ENCODE results near the gene SLC43A2. TPM values are rescaled to one million over a fixed set of nuclear protein-coding genes. Genes with fewer than 3 reads are reported as not detected.
A peak's percentile ranks its signal among the peaks of the same experiment; 100 is the strongest.

Gene SLC43A2
- polyA plus RNA-seq, 6 donors from 2014 or later, result 18.4 to 36.4 (median 29.1) TPM

DNA sequence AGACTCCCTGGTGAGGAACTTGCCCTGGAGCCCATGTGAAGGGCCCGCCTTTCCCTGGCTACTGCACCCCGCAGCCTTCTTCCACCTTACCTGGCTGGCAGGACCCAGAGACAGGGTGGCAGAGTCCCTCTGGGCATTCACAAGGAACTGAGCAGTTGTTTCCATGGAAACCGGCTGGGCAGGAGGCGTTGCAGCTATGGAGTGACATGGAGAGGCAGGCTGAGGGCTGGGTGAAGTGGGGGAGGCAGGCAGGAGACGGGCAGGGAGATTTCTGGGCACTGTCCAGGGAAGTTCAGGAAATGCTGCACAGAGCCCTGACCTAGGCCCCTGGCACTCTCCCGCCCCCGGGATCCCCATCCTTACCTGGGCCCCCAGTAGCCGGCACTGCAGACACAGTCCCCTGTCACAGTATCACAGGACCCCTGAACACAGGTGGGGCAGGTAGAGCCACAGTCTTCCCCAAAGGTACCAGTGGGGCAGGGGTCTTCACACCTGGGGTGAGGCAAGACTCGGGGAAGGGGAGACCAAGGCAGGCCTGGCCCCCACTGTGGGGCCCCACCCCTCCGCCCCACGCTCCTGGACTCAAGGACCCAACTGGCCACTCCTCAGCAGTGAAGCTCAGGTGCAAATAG lies 11.0 kb upstream of the SLC43A2 start:
- Mint-ChIP-seq H3K4me3 (no peak overlapping the region), H3K27me3 (no peaks in the 10 kb centered on the region), H3K9me3 (no peaks in the 10 kb centered on the region), H3K27ac (no peak overlapping the region), H3K4me1 (peaks cover 7 to 9% (median 8%) of the 10 kb centered on the region in 3 donors), H3K36me3 (no peaks in the 10 kb centered on the region)
- DNase-seq (no peak), ATAC-seq (ENCODE audit: low read depth in 2 of 2) (no peak)

DNA sequence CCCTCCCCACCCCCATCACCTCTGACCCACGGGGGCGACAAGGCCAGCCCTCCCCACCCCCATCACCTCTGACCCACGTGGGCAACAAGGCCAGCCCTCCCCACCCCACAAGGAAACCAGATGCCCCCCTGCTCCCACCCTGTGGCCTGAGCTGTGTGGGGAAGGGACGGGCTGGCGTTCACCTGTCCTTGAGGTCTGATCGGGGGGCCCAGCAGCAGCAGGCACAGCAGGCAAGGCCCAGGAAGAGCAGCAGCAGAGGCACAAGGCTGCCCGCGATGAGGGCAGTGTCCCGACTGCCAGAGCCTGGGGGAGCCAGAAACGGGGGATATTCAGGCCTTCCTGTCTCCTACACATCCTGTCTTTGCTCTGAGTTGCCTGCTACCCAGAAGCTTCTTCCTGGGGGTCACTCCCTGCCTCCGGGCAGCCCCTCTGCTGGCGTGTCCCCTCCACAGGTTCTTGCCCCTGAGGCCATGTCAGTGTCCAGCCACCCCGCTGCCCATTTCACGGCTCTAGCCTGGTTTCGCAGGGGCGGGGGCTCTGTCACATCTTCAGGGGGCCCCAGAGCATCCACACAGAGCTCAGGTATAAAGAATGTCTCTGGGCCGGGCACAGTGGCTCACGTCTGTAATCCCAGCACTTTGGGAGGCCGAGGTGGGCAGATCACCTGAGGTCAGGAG lies 10.1 kb upstream of the SLC43A2 start:
- ATAC-seq (ENCODE audit: low read depth in 2 of 2), result no peak
- H3K4me1 Mint-ChIP-seq, result no peaks in the 10 kb centered on the region
- H3K27ac Mint-ChIP-seq, result peak overlapping the region in 1 of 6 donors; percentile 51
- DNase-seq, result no peak
- H3K9me3 Mint-ChIP-seq, result no peaks in the 10 kb centered on the region
- H3K27me3 Mint-ChIP-seq, result no peaks in the 10 kb centered on the region
- H3K4me3 Mint-ChIP-seq, result no peak overlapping the region
- no peaks in the 10 kb centered on the region for H3K36me3 Mint-ChIP-seq

- H3K36me3 Mint-ChIP-seq, result no peaks in the 10 kb centered on the region
- no peaks in the 10 kb centered on the region for H3K9me3 Mint-ChIP-seq
- DNase-seq (no peak), ATAC-seq (ENCODE audit: low read depth in 2 of 2) (no peak)
- H3K4me3 Mint-ChIP-seq, result no peak overlapping the region
- no peak overlapping the region for H3K27ac Mint-ChIP-seq
- no peaks in the 10 kb centered on the region for H3K27me3 Mint-ChIP-seq
- no peaks in the 10 kb centered on the region for H3K4me1 Mint-ChIP-seq
These were observed 9.5 kb upstream of the SLC43A2 start for GRCh38 chr17:1638171-1638590.

- H3K4me3 Mint-ChIP-seq, result no peak overlapping the region
- peak overlapping the region in 1 of 6 donors; percentile 2 for H3K27ac Mint-ChIP-seq
- no peaks in the 10 kb centered on the region for H3K27me3 Mint-ChIP-seq
- no peaks in the 10 kb centered on the region for H3K36me3 Mint-ChIP-seq
- no peaks in the 10 kb centered on the region for H3K9me3 Mint-ChIP-seq
- H3K4me1 Mint-ChIP-seq, result peaks cover 1 to 6% (median 2%) of the 10 kb centered on the region in 3 donors
- no peak for DNase-seq
- ATAC-seq (ENCODE audit: low read depth in 2 of 2), result no peak
These were observed 8.2 kb upstream of the SLC43A2 start for GRCh38 chr17:1636732-1637285.

DNA sequence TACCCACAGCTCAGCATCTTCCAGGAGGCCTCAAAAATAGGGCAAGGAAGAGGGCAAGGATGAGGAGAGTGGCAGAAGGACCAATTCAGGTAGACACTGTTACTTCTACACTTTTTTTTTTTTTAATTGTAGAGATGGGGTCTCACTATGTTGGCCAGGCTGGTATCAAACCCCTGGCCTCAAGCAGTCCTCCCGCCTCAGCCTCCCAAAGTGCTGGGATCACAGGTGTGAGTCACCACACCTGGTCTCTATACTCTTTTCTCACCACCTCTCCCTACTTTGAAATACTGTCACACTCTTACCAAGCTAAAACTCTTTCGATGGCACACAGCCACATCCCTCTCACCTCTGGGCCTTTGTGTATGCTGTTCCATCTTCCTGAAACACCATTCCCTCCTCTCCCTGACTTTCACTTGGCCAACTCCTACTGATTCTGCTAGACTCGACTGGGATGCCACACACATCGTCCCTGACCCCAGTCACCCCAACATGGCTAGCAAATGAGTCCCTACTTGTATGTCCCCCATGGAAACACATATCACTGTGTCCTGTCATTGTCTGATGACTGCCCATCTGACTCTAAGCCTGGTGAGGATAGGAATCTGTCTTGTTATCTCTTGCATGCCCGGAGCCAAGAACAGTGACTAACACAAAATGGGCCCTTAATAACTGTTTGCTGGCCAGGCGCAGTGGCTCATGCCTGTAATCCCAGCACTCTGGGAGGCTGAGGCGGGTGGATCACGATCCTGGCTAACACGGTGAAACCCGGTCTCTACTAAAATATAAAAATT lies 7.2 kb upstream of the SLC43A2 start:
- H3K9me3 Mint-ChIP-seq, result peaks cover 0 to 3% (median 0%) of the 10 kb centered on the region in 7 donors
- peaks cover 8 to 16% (median 12%) of the 10 kb centered on the region in 3 donors for H3K4me1 Mint-ChIP-seq
- no peak for ATAC-seq (ENCODE audit: low read depth in 2 of 2)
- no peaks in the 10 kb centered on the region for H3K36me3 Mint-ChIP-seq
- peak overlapping the region in 1 of 6 donors; percentile 80 for H3K27ac Mint-ChIP-seq
- H3K4me3 Mint-ChIP-seq, result peak overlapping the region in 1 of 8 donors; percentile 33
- DNase-seq, result no peak
- H3K27me3 Mint-ChIP-seq, result no peaks in the 10 kb centered on the region

- Mint-ChIP-seq H3K27me3 (no peaks in the 10 kb centered on the region), H3K27ac (no peak overlapping the region), H3K36me3 (no peaks in the 10 kb centered on the region), H3K4me3 (peak overlapping the region in 1 of 8 donors; percentile 21), H3K9me3 (peaks cover 0 to 3% (median 0%) of the 10 kb centered on the region in 7 donors), H3K4me1 (peaks cover 15 to 24% (median 20%) of the 10 kb centered on the region in 3 donors)
- DNase-seq, result no peak
- ATAC-seq (ENCODE audit: low read depth in 2 of 2), result no peak
These were observed 6.4 kb upstream of the SLC43A2 start for GRCh38 chr17:1634841-1635650.

- peaks cover 35 to 43% (median 38%) of the 10 kb centered on the region in 3 donors for H3K4me1 Mint-ChIP-seq
- H3K9me3 Mint-ChIP-seq, result peaks cover 0 to 3% (median 0%) of the 10 kb centered on the region in 7 donors
- no peaks in the 10 kb centered on the region for H3K27me3 Mint-ChIP-seq
- ATAC-seq (ENCODE audit: low read depth in 2 of 2) (no peak), DNase-seq (no peak)
- H3K27ac Mint-ChIP-seq, result peak overlapping the region; percentile 7 to 95 (median 90)
- H3K4me3 Mint-ChIP-seq, result peak overlapping the region; percentile 81 to 93 (median 88)
- no peaks in the 10 kb centered on the region for H3K36me3 Mint-ChIP-seq
These were observed 2.0 kb upstream of the SLC43A2 start for GRCh38 chr17:1630662-1631061.

DNA sequence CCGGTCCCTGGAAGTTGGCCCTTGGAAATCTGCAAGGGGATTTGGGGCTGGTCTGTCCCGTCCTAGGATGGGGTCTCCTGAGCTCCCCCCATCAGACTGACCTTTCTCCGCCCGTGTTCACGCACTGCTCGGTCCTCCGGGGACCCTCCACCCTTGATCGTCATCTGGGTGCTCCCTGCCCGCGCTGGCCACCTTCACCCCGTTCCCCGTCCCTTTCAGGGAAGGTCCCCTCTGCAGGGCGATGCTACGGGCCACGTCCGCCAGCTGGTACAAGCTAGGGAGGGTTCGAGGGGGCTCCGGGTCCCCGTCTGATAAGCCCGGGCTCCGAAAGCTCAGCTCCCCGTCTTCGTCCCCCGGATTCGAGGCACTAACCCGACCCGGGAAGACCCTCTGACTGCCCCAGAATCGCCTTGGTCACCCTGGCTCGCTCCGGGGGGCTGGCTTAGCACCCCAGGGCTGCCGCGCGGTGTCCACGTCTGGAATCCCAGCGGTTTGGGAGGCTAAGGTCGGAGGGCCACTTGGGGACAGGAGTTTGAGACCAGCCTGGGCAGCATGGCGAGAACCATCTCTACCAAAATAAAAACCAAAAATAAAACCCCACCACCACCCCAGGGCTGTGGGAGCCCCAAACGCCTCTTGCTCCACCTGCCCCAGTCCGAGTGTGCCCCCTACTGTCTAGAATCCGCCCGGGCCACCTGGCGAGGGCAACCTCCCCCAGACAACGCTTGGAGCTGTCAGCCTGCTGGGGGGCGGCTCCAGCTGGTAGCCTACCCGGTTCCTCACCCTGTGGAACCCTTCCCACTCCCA lies 1.1 kb upstream of the SLC43A2 start:
- peak overlapping the region; percentile 69 to 95 (median 84) for H3K27ac Mint-ChIP-seq
- no peaks in the 10 kb centered on the region for H3K36me3 Mint-ChIP-seq
- ATAC-seq (ENCODE audit: low read depth in 2 of 2), result peak; percentile 24 to 25

DNA sequence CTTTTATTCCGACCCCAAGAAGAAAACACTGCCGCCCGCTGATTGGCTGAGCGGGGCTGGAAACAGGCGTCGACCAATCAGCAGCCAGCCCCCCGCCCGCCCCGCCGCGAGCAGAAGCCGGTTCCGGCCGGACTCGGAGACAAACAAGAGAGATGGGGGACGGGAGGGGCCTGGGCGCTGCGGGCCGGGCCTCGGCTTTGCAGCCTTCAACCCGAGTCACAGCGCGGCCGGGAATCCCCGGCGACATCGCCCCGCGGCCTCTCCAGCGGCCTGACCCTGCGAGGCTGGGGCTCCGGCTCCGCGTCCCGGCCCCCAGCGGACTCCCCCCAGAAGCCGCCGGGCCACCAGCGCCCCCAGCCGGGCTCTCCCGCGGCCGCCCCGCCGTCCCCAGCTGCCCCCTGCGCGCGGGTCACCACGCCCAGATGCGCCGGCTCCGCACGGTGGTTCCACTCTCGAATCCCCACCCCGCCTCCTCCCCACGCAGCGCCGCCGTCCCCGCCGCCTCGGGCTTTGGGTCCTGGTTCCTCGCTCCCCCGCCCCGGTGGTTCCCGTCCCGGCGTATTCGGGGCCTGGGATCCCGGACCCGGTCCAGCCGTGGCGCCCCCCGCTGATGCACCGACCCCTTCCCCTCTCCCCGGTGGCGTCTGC lies 346 bp upstream of the SLC43A2 start:
- Mint-ChIP-seq H3K4me1 (peaks cover 36 to 59% (median 51%) of the 10 kb centered on the region in 3 donors), H3K9me3 (peaks cover 0 to 3% (median 0%) of the 10 kb centered on the region in 7 donors), H3K27me3 (no peaks in the 10 kb centered on the region), H3K4me3 (peak overlapping the region; percentile 88 to 99 (median 94)), H3K27ac (peak overlapping the region; percentile 92 to 98 (median 96)), H3K36me3 (no peaks in the 10 kb centered on the region)
- peak; percentile 89 for DNase-seq
- peak; percentile 69 to 71 for ATAC-seq (ENCODE audit: low read depth in 2 of 2)

More for the DNA sequence above, 1.1 kb upstream of the SLC43A2 start:
- peak; percentile 77 for DNase-seq
- H3K4me1 Mint-ChIP-seq, result peaks cover 36 to 53% (median 48%) of the 10 kb centered on the region in 3 donors
- H3K4me3 Mint-ChIP-seq, result peak overlapping the region; percentile 81 to 93 (median 89)
- H3K27me3 Mint-ChIP-seq, result no peaks in the 10 kb centered on the region
- peaks cover 0 to 3% (median 0%) of the 10 kb centered on the region in 7 donors for H3K9me3 Mint-ChIP-seq

GRCh38 chr17:1627182-1627981 lies 1.3 kb downstream of the SLC43A2 start:
- Mint-ChIP-seq H3K27ac (peak overlapping the region; percentile 93 to 97 (median 94)), H3K4me3 (peak overlapping the region; percentile 88 to 99 (median 96)), H3K36me3 (no peaks in the 10 kb centered on the region), H3K9me3 (peaks cover 0 to 3% (median 0%) of the 10 kb centered on the region in 7 donors), H3K4me1 (peaks cover 39 to 62% (median 51%) of the 10 kb centered on the region in 3 donors), H3K27me3 (no peaks in the 10 kb centered on the region)
- peak; percentile 74 for DNase-seq
- ATAC-seq (ENCODE audit: low read depth in 2 of 2), result peak; percentile 33 to 39

DNA sequence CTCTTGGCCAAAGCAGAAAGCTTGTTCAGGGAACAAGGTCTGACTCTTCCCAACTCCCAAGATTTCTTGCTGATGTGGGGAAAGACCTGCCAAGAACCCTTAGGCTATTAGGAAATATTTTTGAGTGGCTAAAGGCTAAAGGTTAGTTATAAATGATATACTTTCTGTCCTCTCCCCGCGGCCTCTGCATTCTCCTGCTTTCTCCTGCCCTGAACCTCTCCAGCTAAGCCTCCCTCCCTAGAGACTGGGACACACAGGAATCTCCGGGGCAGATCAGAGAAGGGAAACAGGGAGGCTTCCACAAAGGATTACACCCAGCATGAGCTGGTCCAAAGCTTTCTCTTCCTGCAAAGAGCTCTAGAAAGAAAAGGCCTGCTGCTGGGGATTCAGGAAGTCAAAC lies 2.3 kb downstream of the SLC43A2 start:
- DNase-seq (no peak), ATAC-seq (ENCODE audit: low read depth in 2 of 2) (no peak)
- peak overlapping the region in 4 of 6 donors; percentile 60 to 93 (median 70) for H3K27ac Mint-ChIP-seq
- H3K9me3 Mint-ChIP-seq, result peaks cover 0 to under 1% (median 0%) of the 10 kb centered on the region in 7 donors
- H3K4me1 Mint-ChIP-seq, result peaks cover 33 to 52% (median 44%) of the 10 kb centered on the region in 3 donors
- no peaks in the 10 kb centered on the region for H3K27me3 Mint-ChIP-seq
- peak overlapping the region; percentile 88 to 99 (median 96) for H3K4me3 Mint-ChIP-seq
- no peaks in the 10 kb centered on the region for H3K36me3 Mint-ChIP-seq

All from naive B cell (primary cell).